Measurements from ENCODE around the gene COX7B2.

- TF ChIP-seq JUND (IDR thresholded peaks at IDR 0.05) (no peak), MAX (IDR thresholded peaks at IDR 0.05) (no peak), POLR2AphosphoS5 (IDR thresholded peaks at IDR 0.05; ENCODE audit: low read depth, low read length) (no peak), CTCF (IDR thresholded peaks at IDR 0.05 in 2 of 3, conservative IDR thresholded peaks at IDR 0.05 in 1 of 3; ENCODE audit: borderline replicate concordance in 1 of 3, insufficient read depth in 1 of 3, low read depth in 2 of 3, low read length in 2 of 3) (no peak), ZNF274 (IDR thresholded peaks at IDR 0.05; ENCODE audit: low read depth, low read length) (no peak), ZFX (IDR thresholded peaks at IDR 0.05) (no peak), EZH2phosphoT487 (IDR thresholded peaks at IDR 0.05; ENCODE audit: borderline replicate concordance) (no peak)
These were observed 88.9 kb downstream of the COX7B2 start for GRCh38 chr4:46820154-46820553.

Measured in HCT116 (cell line).